Esophagus mucosa (tissue), 1 donor: Measurements from ENCODE around the gene TBC1D2. TPM values are rescaled to one million over a fixed set of nuclear protein-coding genes. Genes with fewer than 3 reads are reported as not detected.
A peak's percentile ranks its signal among the peaks of the same experiment; 100 is the strongest.

Experiments used
- ATAC-seq: fragments of 200-7000 bp; cut with Tn5 transposase; one replicate; pipeline ENCODE4 v1.9.1; 2020
- total RNA-seq: library from RNA; stranded (reverse); gene quantifications from one replicate; pipeline ENCODE4 v1.2.4, GENCODE V29; 2023
- donor health status: DM: yes; HTN: yes; CAD: no.

The TBC1D2 gene
- total RNA-seq, 1 donor from 2014 or later, result 56.0 TPM

GRCh38 chr9:98235126-98235525 is 20.3 kb downstream of the TBC1D2 start:
- ATAC-seq, result no peak

DNA sequence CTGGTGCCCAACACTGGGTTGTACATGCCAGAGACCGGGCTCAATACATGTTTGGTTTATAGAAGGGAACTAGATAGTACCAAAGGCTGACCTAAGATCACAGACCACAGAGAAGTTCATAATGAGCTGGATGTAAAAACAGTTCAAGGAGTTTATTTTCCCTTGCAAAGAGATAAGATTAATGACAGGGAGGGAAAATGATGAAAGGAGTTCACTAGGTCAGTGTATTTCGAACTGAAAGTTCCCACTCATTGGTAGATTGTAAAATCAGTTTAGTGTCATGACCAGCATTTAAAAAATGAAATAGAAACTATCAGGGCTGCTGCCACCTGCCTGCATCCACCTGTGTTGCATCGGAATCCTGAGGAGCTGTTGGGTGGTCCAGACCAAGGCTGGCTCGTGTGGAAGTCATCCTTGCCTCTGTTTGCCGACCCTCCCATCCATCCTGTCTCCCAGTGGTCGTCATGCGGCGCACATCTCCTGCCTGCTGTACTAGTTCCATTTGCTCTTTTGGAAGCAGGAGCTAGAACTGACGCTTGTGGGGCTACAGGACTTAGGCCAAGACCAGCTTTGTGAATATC is 21.1 kb downstream of the TBC1D2 start:
- ATAC-seq, result no peak

DNA sequence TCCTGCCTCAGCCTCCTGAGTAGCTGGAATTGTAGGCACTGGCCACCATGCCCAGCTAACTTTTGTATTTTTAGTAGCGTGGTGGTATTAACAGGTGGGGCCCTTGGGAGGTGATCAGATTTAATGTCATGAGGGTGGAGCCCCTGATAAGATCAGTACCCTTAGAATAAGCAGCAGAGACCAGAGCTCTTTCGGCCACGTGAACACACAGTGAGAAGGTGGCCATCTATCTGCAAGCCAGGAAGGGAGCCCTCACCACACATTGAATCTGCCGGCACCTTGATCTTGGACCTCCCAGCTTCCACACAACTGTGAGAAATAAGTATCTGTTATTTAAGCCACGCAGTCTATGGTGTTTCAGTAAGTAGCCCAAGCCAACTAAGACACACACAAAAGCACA is 22.5 kb downstream of the TBC1D2 start:
- no peak for ATAC-seq

- ATAC-seq, result peak; percentile 80
These were observed 23.5 kb downstream of the TBC1D2 start for GRCh38 chr9:98231770-98232478.

DNA sequence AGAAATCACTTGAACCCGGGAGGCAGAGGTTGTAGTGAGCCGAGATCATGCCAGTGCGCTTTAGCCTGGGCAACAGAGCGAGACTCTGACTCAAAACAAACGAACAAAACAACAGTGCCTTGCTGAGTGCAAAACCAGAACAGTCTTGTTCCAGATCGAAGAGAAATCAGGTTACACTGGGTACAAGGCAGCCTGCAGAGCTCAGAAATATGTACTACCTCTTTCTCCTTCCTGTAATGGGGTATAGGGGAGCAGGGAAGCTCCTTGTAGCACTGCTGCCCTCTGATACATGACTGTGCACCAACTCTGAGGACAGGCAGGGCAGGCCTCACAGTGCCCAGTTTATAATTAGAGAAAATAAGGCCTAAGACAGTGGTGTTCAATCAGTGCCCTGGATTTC is 24.7 kb downstream of the TBC1D2 start:
- peak; percentile 55 for ATAC-seq

- no peak for ATAC-seq
These were observed 25.1 kb downstream of the TBC1D2 start for GRCh38 chr9:98230304-98230703.

DNA sequence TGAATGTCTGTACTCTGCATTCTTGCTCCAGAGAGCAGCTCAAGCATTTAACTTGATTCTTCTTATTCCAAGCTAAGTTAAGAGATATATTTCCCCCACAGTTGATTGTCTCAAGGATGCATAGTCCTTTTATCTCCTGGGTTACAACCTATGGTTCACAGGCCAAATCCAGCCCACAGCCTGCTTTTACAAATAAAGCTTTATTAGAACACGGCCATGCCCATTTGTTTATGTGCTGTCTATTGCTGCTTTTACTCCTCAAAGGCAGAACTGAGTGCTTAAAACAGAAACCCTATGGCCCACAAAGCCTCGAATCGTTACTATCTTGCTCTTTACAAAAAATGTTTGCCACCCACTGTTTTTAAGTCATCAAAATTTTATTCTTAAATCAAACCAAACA is 25.8 kb downstream of the TBC1D2 start:
- no peak for ATAC-seq

DNA sequence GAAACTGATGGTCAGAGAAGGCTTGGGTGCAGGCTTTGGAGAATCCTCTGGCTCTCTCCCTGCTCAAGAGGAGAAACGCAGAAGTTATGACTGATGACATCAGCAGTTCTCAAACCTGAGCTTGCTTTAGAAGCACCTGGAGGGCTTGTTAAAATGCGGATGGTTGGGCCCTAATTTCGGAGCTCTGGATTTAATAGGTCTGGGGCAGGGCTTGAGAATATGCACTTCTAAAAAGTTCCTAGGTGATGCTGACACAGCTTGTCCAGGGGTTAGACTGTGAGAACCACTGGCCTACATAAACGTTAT is 26.4 kb downstream of the TBC1D2 start:
- no peak for ATAC-seq

DNA sequence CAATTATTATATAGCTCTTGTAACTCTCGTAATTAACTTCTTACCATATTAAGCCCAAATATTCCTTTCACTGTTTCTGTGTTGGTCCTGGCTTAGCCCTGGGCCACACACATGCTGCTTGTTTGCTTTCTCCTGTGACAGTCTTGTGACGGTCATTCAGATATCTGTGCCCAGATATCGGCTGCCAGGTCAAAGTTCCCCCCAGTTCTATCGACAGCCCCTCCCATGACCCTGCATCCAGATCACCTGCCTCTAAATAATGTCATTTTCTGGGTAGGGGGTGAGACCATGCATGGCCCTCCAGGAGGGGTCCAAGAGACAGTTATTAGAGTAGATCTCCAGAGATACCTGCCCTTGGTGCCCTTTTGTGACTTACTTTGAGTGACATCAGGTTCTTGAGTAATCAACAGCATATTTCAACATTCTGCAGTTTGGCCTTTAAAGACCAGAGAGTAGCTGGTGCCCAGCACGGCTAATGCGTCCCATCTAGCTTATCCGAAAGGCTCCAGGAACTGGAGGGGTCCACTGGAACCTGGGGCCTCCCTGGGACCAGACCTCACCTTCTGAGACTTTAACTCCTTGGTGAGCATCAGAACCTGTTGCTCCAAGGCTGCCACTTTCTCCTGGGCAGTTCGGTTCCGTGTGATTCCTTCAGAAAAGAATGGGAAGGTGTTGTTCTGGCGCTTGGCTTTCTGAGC is 26.9 kb downstream of the TBC1D2 start:
- no peak for ATAC-seq

DNA sequence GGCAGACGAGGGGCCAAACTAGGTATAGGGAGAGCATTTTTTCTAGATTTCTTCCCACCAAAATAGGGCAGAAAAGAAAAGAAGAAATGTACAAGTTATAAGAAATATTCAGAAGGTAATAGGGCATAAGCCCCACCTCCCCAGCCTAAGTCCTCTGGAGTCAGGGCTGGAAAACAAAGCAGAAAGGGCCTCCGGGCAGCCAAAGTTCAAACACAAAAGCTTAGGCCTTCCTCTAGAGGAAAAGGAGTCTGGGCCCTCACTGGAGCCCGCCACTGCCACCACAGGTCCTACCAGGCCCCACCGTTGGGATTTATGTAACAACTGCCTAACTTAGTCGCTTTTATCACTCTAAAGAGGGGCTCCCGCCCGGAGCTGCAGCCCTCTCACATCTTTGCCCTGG is 27.6 kb downstream of the TBC1D2 start:
- ATAC-seq, result no peak

- ATAC-seq, result no peak
These were observed 28.5 kb downstream of the TBC1D2 start for GRCh38 chr9:98226957-98227356.

- no peak for ATAC-seq
These were observed 28.9 kb downstream of the TBC1D2 start for GRCh38 chr9:98226516-98226915.

DNA sequence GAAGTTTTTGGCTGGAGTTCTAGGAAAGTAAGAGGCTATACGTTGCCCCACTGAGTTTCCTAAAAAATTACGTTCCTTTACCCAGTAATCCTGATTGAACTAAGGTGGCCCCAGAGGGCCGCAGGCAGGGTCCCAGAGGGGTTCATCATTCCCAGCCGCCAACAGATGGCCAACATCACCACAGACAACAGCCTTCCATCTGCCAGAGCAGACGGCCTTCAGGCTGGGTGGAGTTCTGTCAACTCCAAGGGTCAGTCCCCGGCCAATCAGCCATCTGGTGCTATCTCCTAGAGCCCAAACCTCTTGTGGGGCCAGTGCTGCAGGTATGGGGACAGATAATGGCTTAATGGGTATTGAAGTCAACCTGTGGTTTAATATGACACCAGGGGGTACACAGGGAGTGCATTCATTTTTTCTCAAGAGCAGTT is 30.4 kb downstream of the TBC1D2 start:
- ATAC-seq, result no peak

- peak; percentile 88 for ATAC-seq
These were observed 32.4 kb downstream of the TBC1D2 start for GRCh38 chr9:98222885-98223691.

DNA sequence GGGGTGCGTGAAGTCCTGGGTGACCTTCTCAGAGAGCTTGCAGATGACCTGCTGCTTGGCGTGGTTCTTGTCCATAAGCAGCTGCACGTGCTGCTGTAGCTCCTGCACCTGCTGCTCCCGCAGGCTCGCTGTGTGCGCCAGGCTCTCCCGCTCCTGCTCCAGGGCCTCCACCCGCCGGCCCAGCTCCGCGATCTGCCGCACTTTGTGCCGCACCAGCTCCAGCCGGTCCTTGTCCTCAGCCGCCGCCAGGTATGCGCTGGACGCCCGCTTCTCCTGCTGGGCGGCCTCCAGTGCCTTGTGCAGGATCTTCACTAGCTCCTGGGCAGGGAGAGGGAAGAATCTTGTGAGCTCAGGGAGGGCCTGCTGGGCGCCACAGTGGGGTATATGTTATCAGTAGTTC is 34.5 kb downstream of the TBC1D2 start:
- ATAC-seq, result no peak

GRCh38 chr9:98219794-98220370 is 35.6 kb downstream of the TBC1D2 start:
- ATAC-seq, result no peak

DNA sequence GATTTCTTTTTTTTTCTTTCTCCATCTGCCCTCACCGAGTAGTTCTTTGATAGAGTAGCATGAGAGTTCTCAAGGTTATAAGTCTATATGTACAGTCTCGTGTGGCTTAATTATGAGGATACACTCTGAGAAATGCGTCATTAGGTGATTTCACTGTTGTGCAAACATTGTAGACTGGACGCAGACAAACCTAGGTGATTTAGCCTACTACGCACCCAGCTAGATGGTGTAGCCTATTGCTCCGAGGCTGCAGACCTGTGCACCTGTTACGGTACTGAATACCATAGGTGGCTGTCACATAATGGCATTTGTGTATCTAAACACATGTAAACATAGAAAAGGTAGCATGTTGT is 36.1 kb downstream of the TBC1D2 start:
- no peak for ATAC-seq

DNA sequence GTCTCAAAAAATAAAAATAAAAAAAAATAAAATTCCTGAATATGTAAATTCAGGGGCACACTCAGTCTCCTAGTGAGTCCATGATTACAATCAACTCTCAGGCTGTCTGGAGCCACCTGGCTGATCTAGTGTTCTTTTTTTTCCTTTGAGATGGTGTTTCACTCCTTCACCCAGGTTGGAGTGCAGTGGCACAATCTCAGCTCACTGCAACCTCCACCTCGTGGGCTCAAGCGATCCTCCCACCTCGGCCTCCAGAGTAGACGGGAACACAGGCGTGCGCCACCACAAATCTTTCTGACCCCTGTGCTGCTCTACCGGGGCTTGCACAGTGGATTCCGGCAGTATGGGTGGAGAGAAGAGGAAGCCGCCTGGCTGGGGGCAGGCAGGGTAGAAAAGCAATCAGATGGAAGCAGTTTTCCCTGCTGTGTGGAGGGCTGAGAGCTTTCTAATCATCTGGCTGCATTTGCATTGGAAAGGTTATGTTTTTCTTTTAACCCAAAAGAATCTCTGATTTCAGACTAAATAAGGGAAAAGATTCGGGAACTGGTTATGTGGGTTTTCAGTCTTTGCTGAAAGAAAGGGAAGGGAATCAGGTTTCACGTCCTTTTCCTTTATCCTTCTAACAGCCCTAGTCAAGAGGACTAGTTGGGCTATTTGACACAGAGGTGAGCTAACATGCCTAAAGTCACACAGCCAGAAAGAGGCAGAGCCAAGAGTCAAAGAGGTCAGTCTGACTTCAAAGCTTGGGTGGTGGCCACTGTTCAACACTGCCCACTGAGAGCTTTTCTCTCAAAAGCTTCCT is 36.7 kb downstream of the TBC1D2 start:
- ATAC-seq, result no peak

GRCh38 chr9:98217255-98217654 is 38.2 kb downstream of the TBC1D2 start:
- no peak for ATAC-seq

DNA sequence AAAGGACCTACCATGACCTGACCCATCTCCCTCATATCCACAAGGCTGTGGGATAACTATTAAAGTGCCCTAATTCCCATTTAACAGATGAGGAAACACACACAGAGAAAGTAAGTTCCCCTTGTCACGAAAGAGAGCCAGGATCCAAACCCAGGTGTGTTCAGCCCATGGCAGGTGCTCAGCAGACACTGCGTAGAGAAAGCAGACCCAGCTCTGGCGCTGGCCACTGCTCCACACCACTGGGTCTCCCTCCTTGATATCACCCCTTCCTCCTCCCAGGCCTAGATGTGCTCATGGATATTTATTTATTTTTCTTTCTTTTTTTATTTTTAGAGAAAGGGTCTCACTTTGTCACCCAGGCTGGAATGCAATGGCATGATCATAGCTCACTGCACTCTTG is 39.1 kb downstream of the TBC1D2 start:
- no peak for ATAC-seq

GRCh38 chr9:98215821-98216220 is 39.6 kb downstream of the TBC1D2 start:
- ATAC-seq, result no peak

DNA sequence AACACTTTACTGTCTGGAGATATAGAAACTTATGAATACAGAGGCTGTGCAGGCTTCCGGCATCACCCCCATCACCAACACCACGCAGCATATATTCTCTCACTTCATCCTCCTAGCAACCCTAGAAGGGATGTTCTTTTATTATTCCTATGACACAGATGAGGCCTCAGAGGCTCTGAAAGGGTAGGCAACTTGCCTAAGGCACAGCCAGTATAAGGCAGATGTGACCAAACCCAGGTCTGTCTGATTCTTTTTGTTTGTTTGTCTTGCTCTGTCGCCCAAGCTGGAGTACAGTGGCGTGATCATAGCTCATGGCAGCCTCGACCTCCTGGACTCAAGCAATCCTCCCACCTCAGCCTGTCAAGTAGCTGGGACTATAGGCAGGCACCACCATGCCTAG is 40.2 kb downstream of the TBC1D2 start:
- no peak for ATAC-seq
